NCI-H345 treated with DMSO at 0.1 percent for 48 hours (cell line): ENCODE results near the gene EHD4.

Experiments
- DNase-seq: peaks from one replicate; lab custom pipeline; 2025; ENCODE audit not compliant: unreplicated experiment; lab: John Stamatoyannopoulos, UW

The EHD4 gene

GRCh38 chr15:41862515-41863116, 109.7 kb downstream of the EHD4 start:
- no peak for DNase-seq

- DNase-seq: no peak
These were observed 110.5 kb downstream of the EHD4 start for GRCh38 chr15:41861736-41862356.

- DNase-seq: no peak
These were observed 112.1 kb downstream of the EHD4 start for GRCh38 chr15:41860049-41860828.

GRCh38 chr15:41858756-41859155, 113.6 kb downstream of the EHD4 start:
- no peak for DNase-seq

- no peak for DNase-seq
These were observed 115.0 kb downstream of the EHD4 start for GRCh38 chr15:41857316-41857715.

- no peak for DNase-seq
These were observed 115.6 kb downstream of the EHD4 start for GRCh38 chr15:41856716-41857115.

GRCh38 chr15:41856262-41856661, 116.1 kb downstream of the EHD4 start:
- no peak for DNase-seq

- DNase-seq: no peak
These were observed 116.9 kb downstream of the EHD4 start for GRCh38 chr15:41855261-41855961.

- DNase-seq: no peak
These were observed 117.9 kb downstream of the EHD4 start for GRCh38 chr15:41854443-41854842.

GRCh38 chr15:41853831-41854230, 118.5 kb downstream of the EHD4 start:
- DNase-seq: no peak

GRCh38 chr15:41852736-41853590, 119.4 kb downstream of the EHD4 start:
- DNase-seq: no peak

GRCh38 chr15:41851755-41852370, 120.5 kb downstream of the EHD4 start:
- no peak for DNase-seq

- no peak for DNase-seq
These were observed 121.2 kb downstream of the EHD4 start for GRCh38 chr15:41851167-41851523.

GRCh38 chr15:41850482-41851166, 121.7 kb downstream of the EHD4 start:
- no peak for DNase-seq

- DNase-seq: no peak
These were observed 122.5 kb downstream of the EHD4 start for GRCh38 chr15:41849861-41850260.

GRCh38 chr15:41849204-41849603, 123.2 kb downstream of the EHD4 start:
- DNase-seq: no peak

- no peak for DNase-seq
These were observed 123.7 kb downstream of the EHD4 start for GRCh38 chr15:41848631-41849030.

GRCh38 chr15:41847981-41848380, 124.4 kb downstream of the EHD4 start:
- DNase-seq: no peak

- DNase-seq: no peak
These were observed 125.2 kb downstream of the EHD4 start for GRCh38 chr15:41847206-41847605.
